Stimulated activated CD8-positive, alpha-beta memory T cell treated with anti-CD3 and anti-CD28 coated beads, Interleukin-15, amount 100 ng/mL, for 4 hours (primary cell): ENCODE results near the gene LIPG.
"Not testable (repeated sequence)": the region's sequence is repeated elsewhere in the genome, so short reads cannot be mapped to it uniquely, and the experiment has no call there.

ENCODE experiments used
- DNase-seq, 2 donors: peaks; one replicate each; pipeline ENCODE4 v3.0.0-alpha.2; 2020; ENCODE audit warnings: low read depth in 2 of 2

Gene LIPG

GRCh38 chr18:49546719-49547273 lies 15.1 kb upstream of the LIPG start:
- DNase-seq, result no peak

- DNase-seq, result no peak
Measured at GRCh38 chr18:49547701-49548100, 14.2 kb upstream of the LIPG start.

- DNase-seq, result no peak
Measured at GRCh38 chr18:49548229-49548636, 13.6 kb upstream of the LIPG start.

GRCh38 chr18:49550621-49551339 lies 11.1 kb upstream of the LIPG start:
- DNase-seq, result no peak

GRCh38 chr18:49553003-49553402 lies 8.9 kb upstream of the LIPG start:
- DNase-seq, result no peak

GRCh38 chr18:49555641-49556040 lies 6.2 kb upstream of the LIPG start:
- no peak for DNase-seq

- DNase-seq, result no peak
Measured at GRCh38 chr18:49558356-49558755, 3.5 kb upstream of the LIPG start.

GRCh38 chr18:49559326-49559931 lies 2.4 kb upstream of the LIPG start:
- not testable (repeated sequence) for DNase-seq

GRCh38 chr18:49560277-49560623 lies 1.6 kb upstream of the LIPG start:
- DNase-seq, result no peak

- DNase-seq, result no peak
Measured at GRCh38 chr18:49560624-49561288, 1.1 kb upstream of the LIPG start.

GRCh38 chr18:49562481-49563129 lies 748 bp downstream of the LIPG start:
- DNase-seq, result no peak

- no peak for DNase-seq
Measured at GRCh38 chr18:49563130-49563540, 1.3 kb downstream of the LIPG start.

- DNase-seq, result no peak
Measured at GRCh38 chr18:49563701-49564517, 2.1 kb downstream of the LIPG start.

GRCh38 chr18:49564518-49564834 lies 2.6 kb downstream of the LIPG start:
- DNase-seq, result no peak

GRCh38 chr18:49565101-49565500 lies 3.2 kb downstream of the LIPG start:
- no peak for DNase-seq

GRCh38 chr18:49565612-49566011 lies 3.8 kb downstream of the LIPG start:
- DNase-seq, result no peak

GRCh38 chr18:49566217-49566770 lies 4.4 kb downstream of the LIPG start:
- DNase-seq, result no peak

GRCh38 chr18:49566985-49567384 lies 5.1 kb downstream of the LIPG start:
- DNase-seq, result no peak

- DNase-seq, result no peak
Measured at GRCh38 chr18:49569724-49570123, 7.9 kb downstream of the LIPG start.

GRCh38 chr18:49570836-49571235 lies 9.0 kb downstream of the LIPG start:
- no peak for DNase-seq

- DNase-seq, result no peak
Measured at GRCh38 chr18:49572611-49573345, 10.9 kb downstream of the LIPG start.
